BJ (cell line): ENCODE data around the gene SERPINE2. TPM values are rescaled to one million over a fixed set of nuclear protein-coding genes. Genes with fewer than 3 reads are reported as not detected.

Experiments
- CTCF ChIA-PET: fragments of 350-600 bp; formaldehyde crosslinking; extraction: SDS; loops from one replicate; lab custom pipeline; 2021; ENCODE audit warnings: antibody characterized with exemption, inconsistent platforms; lab: Yijun Ruan, JAX
- POLR2A ChIA-PET: fragments of 300-600 bp; sonication (Branson Sonifier 250); formaldehyde crosslinking; extraction: SDS; loops from one replicate; lab custom pipeline; 2021; ENCODE audit warnings: antibody characterized with exemption; lab: Charles Lee
- DNase-seq: peaks from one replicate; pipeline ENCODE4 v3.0.0-alpha.2; 2011; ENCODE audit warnings: low read depth
- H3K27me3 ChIP-seq: 2 replicates; pipeline ENCODE4 v1.6.0; 2011; ENCODE audit warnings: low read length; ENCODE audit not compliant: control insufficient read depth, insufficient read depth
- H3K36me3 ChIP-seq: 2 replicates; pipeline ENCODE4 v1.5.1; 2011; ENCODE audit warnings: low read length; ENCODE audit not compliant: control insufficient read depth, insufficient read depth
- H3K4me3 ChIP-seq: 2 replicates; pipeline ENCODE4 v1.5.1; 2011; ENCODE audit warnings: low read depth, mild to moderate bottlenecking, control low read depth, low read length
- CTCF ChIP-seq: IDR thresholded peaks from 2 replicates; pipeline ENCODE4 v1.5.1; 2011; ENCODE audit warnings: low read depth, mild to moderate bottlenecking, control low read depth, inconsistent platforms, low read length, moderate library complexity; ENCODE audit not compliant: insufficient read depth
- polyA plus RNA-seq: library from polyadenylated mRNA; depleted of rRNA; stranded (reverse); fragments of >200 nt; gene quantifications from 2 replicates; pipeline ENCODE4 v1.2.3, GENCODE V29; 2011

SERPINE2 gene
- polyA plus RNA-seq, 1 experiment, result 750 TPM

- Histone ChIP-seq H3K27me3 (no peaks in the 10 kb centered on the region), H3K36me3 (peaks cover 30% of the 10 kb centered on the region), H3K4me3 (no peak overlapping the region)
- no peak for DNase-seq
- CTCF ChIA-PET, result interaction anchor here (1.0 to 5.8 kb wide), 5 partner anchors 11 to 303 kb away, joined by 3 to 41 read pairs (median 5); no protein-coding TSS in a partner anchor
- POLR2A ChIA-PET, result no interaction called here
- no peak for TF ChIP-seq CTCF
These were observed 57.8 kb downstream of the SERPINE2 start for GRCh38 chr2:223981241-223981640.

- no peak for DNase-seq
- H3K4me3 ChIP-seq, result no peak overlapping the region
- no peak for TF ChIP-seq CTCF
- H3K27me3 ChIP-seq, result no peaks in the 10 kb centered on the region
- peaks cover 26% of the 10 kb centered on the region for H3K36me3 ChIP-seq
- ChIA-PET POLR2A (no interaction called here), CTCF (interaction anchor here (1.0 to 5.8 kb wide), 6 partner anchors 10 to 304 kb away, joined by 3 to 41 read pairs (median 5); no protein-coding TSS in a partner anchor)
These were observed 58.3 kb downstream of the SERPINE2 start for GRCh38 chr2:223980803-223981202.

GRCh38 chr2:223980397-223980735, 58.7 kb downstream of the SERPINE2 start:
- ChIA-PET CTCF (interaction anchor here (1.0 to 5.8 kb wide), 4 partner anchors 10 to 304 kb away, joined by 3 to 41 read pairs (median 20); no protein-coding TSS in a partner anchor), POLR2A (no interaction called here)

GRCh38 chr2:223979730-223980396, 59.2 kb downstream of the SERPINE2 start:
- Histone ChIP-seq H3K27me3 (no peaks in the 10 kb centered on the region), H3K4me3 (no peak overlapping the region), H3K36me3 (peaks cover 24% of the 10 kb centered on the region)
- DNase-seq, result no peak
- TF ChIP-seq CTCF, result no peak
- POLR2A ChIA-PET, result no interaction called here
- CTCF ChIA-PET, result interaction anchor here (1.0 to 5.8 kb wide), 4 partner anchors 9 to 305 kb away, joined by 3 to 41 read pairs (median 20); no protein-coding TSS in a partner anchor

More at GRCh38 chr2:223980397-223980735, 58.7 kb downstream of the SERPINE2 start:
- no peak overlapping the region for H3K4me3 ChIP-seq
- TF ChIP-seq CTCF, result no peak
- no peaks in the 10 kb centered on the region for H3K27me3 ChIP-seq
- DNase-seq, result no peak
- peaks cover 25% of the 10 kb centered on the region for H3K36me3 ChIP-seq

GRCh38 chr2:223978451-223978850, 60.6 kb downstream of the SERPINE2 start:
- H3K27me3 ChIP-seq, result no peaks in the 10 kb centered on the region
- DNase-seq, result no peak
- H3K4me3 ChIP-seq, result no peak overlapping the region
- no peak for TF ChIP-seq CTCF
- peaks cover 17% of the 10 kb centered on the region for H3K36me3 ChIP-seq
- ChIA-PET POLR2A (no interaction called here), CTCF (interaction anchor here (0.9 to 5.8 kb wide), 4 partner anchors 8 to 306 kb away, joined by 3 to 41 read pairs (median 20); no protein-coding TSS in a partner anchor)
